T47D (cell line): ENCODE results near the gene PAX6.

ENCODE experiments used
- DNase-seq, 2 experiments: peaks; one replicate each; pipeline versions ENCODE4 v3.0.0 to v3.0.0-alpha.2; 2011 to 2012; ENCODE audit warnings: low read depth in 1 of 2, low spot score in 1 of 2
- JUND ChIP-seq: IDR thresholded peaks from 2 replicates; pipeline ENCODE4 v1.6.1; 2012; ENCODE audit warnings: low read depth
- in situ Hi-C: cut with HindIII; loops from 2 replicates; pipeline ENCODE4 v1.10.0; 2016; ENCODE audit warnings: low sequenced_read_pairs, low pct_unique_long_range_greater_than_20kb

The PAX6 gene

GRCh38 chr11:31809857-31810778, 1.0 kb downstream of the PAX6 start:
- peak; percentile 78 to 94 for DNase-seq
- TF ChIP-seq JUND: no peak
- in situ Hi-C loops: no loop called here

DNA sequence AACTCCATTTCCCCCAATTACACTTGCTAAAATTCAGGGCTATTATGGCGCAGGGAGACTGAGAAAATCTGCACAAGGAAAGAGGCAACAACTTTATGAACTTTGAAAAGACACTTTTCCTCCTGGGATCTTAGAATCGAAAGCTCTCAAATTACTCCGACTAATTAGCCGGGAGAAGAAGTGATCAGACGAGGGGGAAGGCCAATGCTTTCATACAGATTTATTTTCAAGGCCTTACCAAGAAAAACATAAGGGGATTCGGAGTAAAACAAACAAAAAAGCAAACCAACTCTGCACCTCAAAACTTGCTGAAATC, 1.6 kb downstream of the PAX6 start:
- no peak for TF ChIP-seq JUND
- peak in 1 of 2 experiments; percentile 35 for DNase-seq
- in situ Hi-C loops: no loop called here

GRCh38 chr11:31808721-31809540, 2.2 kb downstream of the PAX6 start:
- TF ChIP-seq JUND: no peak
- in situ Hi-C loops: no loop called here

GRCh38 chr11:31807799-31808667, 3.1 kb downstream of the PAX6 start:
- no peak for DNase-seq
- in situ Hi-C loops: no loop called here
- no peak for TF ChIP-seq JUND

More at GRCh38 chr11:31808721-31809540, 2.2 kb downstream of the PAX6 start:
- no peak for DNase-seq

GRCh38 chr11:31806928-31807798, 4.0 kb downstream of the PAX6 start:
- TF ChIP-seq JUND: no peak
- in situ Hi-C loops: no loop called here
- DNase-seq: no peak

DNA sequence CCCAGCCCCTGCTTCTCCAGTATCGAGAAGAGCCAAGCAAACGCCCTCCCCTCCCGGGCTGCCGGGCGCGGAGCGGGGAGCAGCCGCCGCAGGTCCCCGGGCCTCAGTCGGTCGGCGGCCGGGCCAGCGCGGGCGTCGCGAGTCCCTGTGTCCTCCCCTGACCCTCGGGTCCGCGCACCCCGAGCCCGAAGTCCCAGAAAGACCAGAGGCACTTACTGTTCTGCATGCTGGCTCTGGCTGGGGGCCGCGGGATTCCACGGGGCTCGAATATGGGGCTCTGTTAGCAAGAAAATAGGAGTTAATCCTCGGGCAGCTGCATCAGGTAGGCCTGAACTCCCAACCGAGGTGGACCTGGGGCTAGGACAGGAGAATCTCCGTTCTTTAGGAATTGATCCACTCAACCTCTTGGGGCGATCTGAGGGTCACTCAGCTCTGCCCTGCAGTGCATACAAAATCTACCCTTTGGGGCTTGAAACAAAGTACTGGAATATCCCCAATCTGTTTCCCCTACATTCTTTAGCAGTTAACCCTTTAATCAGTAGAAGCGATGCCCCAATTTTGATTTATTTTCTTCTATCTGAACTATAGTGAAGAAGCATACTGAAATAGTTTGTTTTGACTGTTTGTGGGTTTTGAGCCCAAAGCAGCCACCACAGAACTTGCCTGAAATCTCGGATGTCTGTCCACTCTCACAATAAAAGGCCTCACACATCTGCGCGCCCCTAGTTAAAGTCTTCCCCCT, 4.8 kb downstream of the PAX6 start:
- no peak for TF ChIP-seq JUND
- DNase-seq: no peak
- in situ Hi-C loops: no loop called here

- in situ Hi-C loops: no loop called here
Measured at GRCh38 chr11:31805629-31806185, 5.4 kb downstream of the PAX6 start.

GRCh38 chr11:31805037-31805628, 6.0 kb downstream of the PAX6 start:
- in situ Hi-C loops: no loop called here
- no peak for DNase-seq
- TF ChIP-seq JUND: no peak

More at GRCh38 chr11:31805629-31806185, 5.4 kb downstream of the PAX6 start:
- no peak for TF ChIP-seq JUND
- DNase-seq: no peak

DNA sequence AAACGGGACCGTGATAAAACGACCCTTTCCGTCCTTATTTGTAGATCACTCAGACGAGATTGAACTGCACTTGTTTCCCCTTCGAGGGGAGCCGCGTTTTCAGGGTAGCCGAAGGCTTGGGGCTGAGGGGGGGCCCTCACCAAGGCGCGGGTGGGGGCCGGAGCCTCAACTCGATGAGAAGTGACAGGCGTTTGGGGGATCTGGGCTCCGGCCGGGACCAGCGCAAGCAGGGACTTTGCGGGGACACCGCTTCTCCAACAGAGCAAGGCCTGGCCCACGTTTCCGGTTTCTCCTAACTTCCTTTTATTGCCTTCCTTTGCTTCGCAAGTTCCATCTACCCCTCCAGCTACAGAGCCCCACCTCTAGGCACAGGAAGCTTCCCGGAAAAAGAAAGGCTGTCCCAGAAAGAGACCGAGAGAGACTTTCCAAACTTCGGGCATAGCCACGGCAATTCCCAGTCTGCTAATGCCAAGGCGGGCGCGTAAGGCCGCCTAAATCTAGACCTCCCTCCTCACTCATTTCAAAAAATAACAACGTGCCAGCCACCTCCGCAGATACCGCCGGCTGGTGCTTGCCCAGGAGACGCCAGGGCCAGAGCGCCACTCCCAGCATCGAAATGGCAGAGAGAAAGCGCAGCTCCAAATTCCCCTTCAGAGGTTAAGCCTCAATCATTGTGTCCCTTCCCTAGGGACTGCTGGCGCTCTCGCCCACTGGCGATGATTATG, 6.6 kb downstream of the PAX6 start:
- DNase-seq: no peak
- TF ChIP-seq JUND: no peak
- in situ Hi-C loops: no loop called here

GRCh38 chr11:31803813-31804311, 7.3 kb downstream of the PAX6 start:
- no peak for DNase-seq
- TF ChIP-seq JUND: no peak
- in situ Hi-C loops: no loop called here
